ENCODE data around the gene FBRSL1.

DNA sequence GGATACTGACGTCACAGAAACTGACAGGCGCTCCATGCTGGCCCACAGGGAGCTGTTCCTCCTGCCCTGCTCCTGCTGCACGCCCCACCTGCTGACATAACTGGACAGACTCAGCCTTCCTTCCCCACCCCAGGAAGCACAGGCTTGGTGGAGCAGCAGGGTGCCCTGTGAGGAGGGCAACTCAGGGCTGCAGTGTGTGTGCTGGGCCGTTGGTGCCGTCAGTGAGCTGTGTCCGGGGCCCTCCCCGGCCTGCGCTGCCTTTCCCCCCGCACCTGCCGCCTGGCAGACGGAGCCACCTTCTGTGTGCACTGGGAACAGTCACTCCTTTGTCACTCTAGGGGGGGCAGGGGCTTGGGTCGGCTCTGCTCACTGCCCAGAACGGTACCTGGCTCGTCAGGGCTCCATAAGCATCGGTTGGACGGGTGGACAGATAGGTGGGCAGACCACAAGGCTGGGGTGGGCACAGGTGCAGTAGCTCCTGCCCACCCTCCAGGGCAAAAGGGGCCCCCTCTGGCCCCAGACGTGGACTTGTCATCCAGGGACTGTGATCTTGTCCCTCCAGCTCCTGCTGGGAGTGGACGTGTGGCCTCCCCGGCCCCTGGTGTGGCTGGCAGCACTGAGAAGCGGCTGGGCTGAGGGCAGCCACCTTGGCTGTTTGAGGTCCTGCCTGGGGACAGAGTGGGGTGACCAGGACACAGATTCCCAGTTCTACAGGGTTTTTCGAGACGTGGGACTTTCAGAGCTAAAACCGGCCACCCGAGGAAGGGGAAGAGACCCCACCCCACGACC is 32.8 kb downstream of the FBRSL1 start:
- TF ChIP-seq POLR2A (IDR thresholded peaks at IDR 0.05; ENCODE audit: extremely low read depth, insufficient read length) = no peak
- TF ChIP-seq, protein P1, sequence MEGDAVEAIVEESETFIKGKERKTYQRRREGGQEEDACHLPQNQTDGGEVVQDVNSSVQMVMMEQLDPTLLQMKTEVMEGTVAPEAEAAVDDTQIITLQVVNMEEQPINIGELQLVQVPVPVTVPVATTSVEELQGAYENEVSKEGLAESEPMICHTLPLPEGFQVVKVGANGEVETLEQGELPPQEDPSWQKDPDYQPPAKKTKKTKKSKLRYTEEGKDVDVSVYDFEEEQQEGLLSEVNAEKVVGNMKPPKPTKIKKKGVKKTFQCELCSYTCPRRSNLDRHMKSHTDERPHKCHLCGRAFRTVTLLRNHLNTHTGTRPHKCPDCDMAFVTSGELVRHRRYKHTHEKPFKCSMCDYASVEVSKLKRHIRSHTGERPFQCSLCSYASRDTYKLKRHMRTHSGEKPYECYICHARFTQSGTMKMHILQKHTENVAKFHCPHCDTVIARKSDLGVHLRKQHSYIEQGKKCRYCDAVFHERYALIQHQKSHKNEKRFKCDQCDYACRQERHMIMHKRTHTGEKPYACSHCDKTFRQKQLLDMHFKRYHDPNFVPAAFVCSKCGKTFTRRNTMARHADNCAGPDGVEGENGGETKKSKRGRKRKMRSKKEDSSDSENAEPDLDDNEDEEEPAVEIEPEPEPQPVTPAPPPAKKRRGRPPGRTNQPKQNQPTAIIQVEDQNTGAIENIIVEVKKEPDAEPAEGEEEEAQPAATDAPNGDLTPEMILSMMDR (IDR thresholded peaks at IDR 0.05; ENCODE audit: low read depth, low read length) = no peak
- TF ChIP-seq, protein P2, sequence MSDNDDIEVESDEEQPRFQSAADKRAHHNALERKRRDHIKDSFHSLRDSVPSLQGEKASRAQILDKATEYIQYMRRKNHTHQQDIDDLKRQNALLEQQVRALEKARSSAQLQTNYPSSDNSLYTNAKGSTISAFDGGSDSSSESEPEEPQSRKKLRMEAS (IDR thresholded peaks at IDR 0.05; ENCODE audit: low read depth, low read length) = no peak
- TF ChIP-seq MYC (IDR thresholded peaks at IDR 0.05; ENCODE audit: low read depth, low read length) = no peak
